OCI-LY7 (cell line): Measurements from ENCODE around the gene PRR33. TPM values are rescaled to one million over a fixed set of nuclear protein-coding genes. Genes with fewer than 3 reads are reported as not detected.

ENCODE experiments used
- BruUV-seq: library from RNA; stranded (reverse); fragments of 400-500 nt; replicated peaks from 2 replicates; lab custom pipeline; 2021; lab: Mats Ljungman, UMichigan
- CTCF ChIA-PET: fragments of 300-600 bp; sonication (Branson Sonifier 250); formaldehyde crosslinking; loops from one replicate; lab custom pipeline; 2022; ENCODE audit warnings: antibody characterized with exemption; ENCODE audit not compliant: unreplicated experiment; lab: Charles Lee
- POLR2A ChIA-PET: fragments of 300-600 bp; sonication (Branson Sonifier 250); formaldehyde crosslinking; loops from one replicate; lab custom pipeline; 2022; ENCODE audit warnings: antibody characterized with exemption; lab: Charles Lee
- DNase-seq: peaks from one replicate; pipeline ENCODE4 v3.0.0-alpha.2; 2015; ENCODE audit warnings: low spot score
- H2AFZ ChIP-seq: fragments of 200-600 bp; sonication (generic), shearing (Covaris generic); 2 replicates; pipeline ENCODE4 v1.6.1; 2014; ENCODE audit warnings: mild to moderate bottlenecking, antibody characterized with exemption, low read length, moderate library complexity
- H3K27ac ChIP-seq: fragments of 200-600 bp; sonication (generic); 2 replicates; pipeline ENCODE4 v1.5.1; 2014; ENCODE audit warnings: mixed run types, low read depth, mild to moderate bottlenecking, moderate library complexity, low read length, inconsistent platforms; ENCODE audit not compliant: poor library complexity, severe bottlenecking
- H3K36me3 ChIP-seq: fragments of 200-600 bp; sonication (generic); 2 replicates; pipeline ENCODE4 v1.6.1; 2014; ENCODE audit warnings: mild to moderate bottlenecking, antibody characterized with exemption, low read length, moderate library complexity, mixed read lengths; ENCODE audit not compliant: insufficient read depth
- H3K4me1 ChIP-seq: fragments of 200-600 bp; sonication (generic); 2 replicates; pipeline ENCODE4 v1.5.1; 2014; ENCODE audit warnings: mild to moderate bottlenecking, low read length; ENCODE audit not compliant: insufficient read depth, poor library complexity, severe bottlenecking
- H3K4me2 ChIP-seq: fragments of 200-600 bp; sonication (generic); 2 replicates; pipeline ENCODE4 v1.6.1; 2014; ENCODE audit warnings: mild to moderate bottlenecking, low read length
- H3K4me3 ChIP-seq: fragments of 200-600 bp; sonication (generic); 2 replicates; pipeline ENCODE4 v1.5.1; 2014; ENCODE audit warnings: mild to moderate bottlenecking, low read depth, low read length; ENCODE audit not compliant: poor library complexity, severe bottlenecking
- H3K79me2 ChIP-seq: fragments of 200-600 bp; sonication (generic); 2 replicates; pipeline ENCODE4 v1.6.1; 2016; ENCODE audit warnings: low read depth, mild to moderate bottlenecking, low read length, moderate library complexity, mixed read lengths; ENCODE audit not compliant: insufficient read depth
- H3K9me2 ChIP-seq: fragments of 200-600 bp; sonication (generic); 2 replicates; pipeline ENCODE4 v1.6.1; 2016; ENCODE audit warnings: mild to moderate bottlenecking, low read length, mixed read lengths; ENCODE audit not compliant: insufficient read depth
- H3K9me3 ChIP-seq: fragments of 200-600 bp; sonication (generic); 2 replicates; pipeline ENCODE4 v1.6.1; 2014; ENCODE audit warnings: mild to moderate bottlenecking, mixed run types, low read length, mixed read lengths
- H4K20me1 ChIP-seq: fragments of 200-600 bp; sonication (generic); 2 replicates; pipeline ENCODE4 v1.6.1; 2014; ENCODE audit warnings: mild to moderate bottlenecking, antibody characterized with exemption, low read length, moderate library complexity, mixed read lengths; ENCODE audit not compliant: insufficient read depth
- EZH2phosphoT487 ChIP-seq: fragments of 200-600 bp; sonication (generic); IDR thresholded peaks from 2 replicates; pipeline ENCODE4 v1.6.1; 2018; ENCODE audit warnings: low read depth, borderline replicate concordance, mild to moderate bottlenecking, mixed run types, antibody characterized with exemption, low read length, moderate library complexity, mixed read lengths
- intact Hi-C: fragments of 100-400 bp; cut with micrococcal nuclease; formaldehyde crosslinking; loops from one replicate; pipeline ENCODE4 v1.10.0; 2022; ENCODE audit not compliant: unreplicated experiment
- total RNA-seq, 2 experiments: library from RNA; depleted of rRNA in 1 of 2; stranded (reverse); fragments of >200 nt in 1 of 2; shearing (Covaris generic) in 1 of 2; gene quantifications; 2 replicates each; pipeline ENCODE4 v1.2.3, GENCODE V29; 2014 to 2022
- TF ChIP-seq, protein P1 (sequence below): fragments of 200-600 bp; sonication (generic); conservative IDR thresholded peaks from 2 replicates; pipeline ENCODE4 v1.5.1; 2014; ENCODE audit warnings: mild to moderate bottlenecking, antibody characterized with exemption, low read length, moderate library complexity, mixed read lengths

Gene PRR33
- total RNA-seq, 2 experiments from 2014 or later: not detected

DNA sequence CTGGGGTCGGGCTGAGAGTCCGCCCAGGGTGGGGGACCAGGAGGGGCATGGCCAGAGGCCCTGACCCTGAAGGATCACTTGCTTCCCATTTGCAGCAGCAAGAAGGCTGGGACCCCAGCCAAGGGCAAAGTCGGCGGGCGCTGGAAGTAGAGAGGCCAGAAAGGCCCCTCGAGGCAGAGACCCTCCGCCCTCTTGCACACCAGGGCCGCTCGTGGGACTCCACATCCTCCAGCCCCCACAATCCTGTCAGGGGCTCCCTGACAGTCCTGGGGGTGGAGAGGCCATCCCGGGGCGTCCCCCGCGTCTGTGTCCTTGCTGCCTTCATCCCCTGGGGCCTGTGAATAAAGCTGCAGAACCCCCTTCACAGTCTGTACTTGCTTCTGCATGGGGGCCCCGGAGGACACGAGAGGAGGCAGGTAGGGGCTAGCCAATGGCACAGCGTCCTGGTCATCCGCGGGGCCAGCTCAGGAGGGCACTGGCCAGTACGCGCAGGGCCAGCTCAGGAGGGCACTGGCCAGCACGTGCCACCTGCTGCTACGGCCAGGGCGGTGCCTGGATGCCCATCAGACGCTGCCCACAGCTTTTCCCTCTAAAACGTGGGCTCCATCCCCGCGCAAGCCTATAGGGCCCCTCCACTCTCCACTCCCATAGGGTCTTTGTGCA is 46.8 kb upstream of the PRR33 start:
- Histone ChIP-seq H3K9me2 (no peaks in the 10 kb centered on the region), H3K9me3 (no peaks in the 10 kb centered on the region), H3K4me1 (no peaks in the 10 kb centered on the region), H3K4me3 (no peak overlapping the region), H3K4me2 (no peak overlapping the region), H3K79me2 (no peaks in the 10 kb centered on the region), H4K20me1 (no peaks in the 10 kb centered on the region), H3K36me3 (no peaks in the 10 kb centered on the region), H2AFZ (no peak overlapping the region), H3K27ac (no peak overlapping the region)
- ChIA-PET POLR2A (no interaction called here), CTCF (no interaction called here)
- no peak for TF ChIP-seq EZH2phosphoT487
- TF ChIP-seq, protein P1, sequence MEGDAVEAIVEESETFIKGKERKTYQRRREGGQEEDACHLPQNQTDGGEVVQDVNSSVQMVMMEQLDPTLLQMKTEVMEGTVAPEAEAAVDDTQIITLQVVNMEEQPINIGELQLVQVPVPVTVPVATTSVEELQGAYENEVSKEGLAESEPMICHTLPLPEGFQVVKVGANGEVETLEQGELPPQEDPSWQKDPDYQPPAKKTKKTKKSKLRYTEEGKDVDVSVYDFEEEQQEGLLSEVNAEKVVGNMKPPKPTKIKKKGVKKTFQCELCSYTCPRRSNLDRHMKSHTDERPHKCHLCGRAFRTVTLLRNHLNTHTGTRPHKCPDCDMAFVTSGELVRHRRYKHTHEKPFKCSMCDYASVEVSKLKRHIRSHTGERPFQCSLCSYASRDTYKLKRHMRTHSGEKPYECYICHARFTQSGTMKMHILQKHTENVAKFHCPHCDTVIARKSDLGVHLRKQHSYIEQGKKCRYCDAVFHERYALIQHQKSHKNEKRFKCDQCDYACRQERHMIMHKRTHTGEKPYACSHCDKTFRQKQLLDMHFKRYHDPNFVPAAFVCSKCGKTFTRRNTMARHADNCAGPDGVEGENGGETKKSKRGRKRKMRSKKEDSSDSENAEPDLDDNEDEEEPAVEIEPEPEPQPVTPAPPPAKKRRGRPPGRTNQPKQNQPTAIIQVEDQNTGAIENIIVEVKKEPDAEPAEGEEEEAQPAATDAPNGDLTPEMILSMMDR: no peak
- intact Hi-C loops: no loop called here
- BruUV-seq: no TSS peak
- no peak for DNase-seq

DNA sequence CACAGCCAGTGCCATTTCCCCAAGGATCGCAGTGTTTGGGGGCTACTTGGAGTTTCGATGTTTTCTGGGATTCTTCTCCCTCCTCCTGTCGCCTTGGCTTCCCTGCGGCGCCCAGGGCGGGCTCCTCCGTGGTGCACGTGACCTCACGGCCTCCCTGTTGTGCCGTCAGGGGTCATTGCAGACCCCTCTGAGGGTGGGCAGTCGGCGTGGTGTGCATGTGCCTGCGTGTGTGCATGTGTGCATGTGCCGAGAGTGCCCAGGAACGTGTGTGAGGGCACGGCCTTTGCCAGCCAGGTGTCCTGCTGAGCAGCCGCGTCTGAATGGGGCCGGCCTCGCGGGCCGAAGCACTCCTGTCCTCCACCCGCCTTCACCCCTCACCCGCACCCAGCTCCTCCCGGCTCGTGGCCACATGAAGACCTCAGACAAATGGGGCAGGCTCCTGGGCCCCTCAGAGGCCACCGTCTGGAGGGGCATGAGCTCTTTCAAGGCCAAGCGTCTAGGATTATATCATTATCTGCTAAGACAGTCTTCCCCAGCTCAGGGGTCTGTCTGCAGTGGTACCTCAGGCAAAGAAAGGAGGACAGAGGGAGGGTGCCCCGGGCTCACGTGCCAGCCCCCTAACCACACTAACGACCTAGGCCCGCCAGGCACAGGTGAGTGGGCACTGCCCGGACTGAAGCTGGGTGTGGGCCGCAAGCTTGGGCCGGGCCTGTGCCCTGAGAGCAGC is 46.1 kb upstream of the PRR33 start:
- POLR2A ChIA-PET: no interaction called here
- intact Hi-C loops: no loop called here

More for the DNA sequence above, 46.1 kb upstream of the PRR33 start:
- H2AFZ ChIP-seq: no peak overlapping the region
- H3K4me1 ChIP-seq: no peaks in the 10 kb centered on the region
- no peak for DNase-seq
- H3K9me2 ChIP-seq: no peaks in the 10 kb centered on the region
- no peak overlapping the region for H3K4me2 ChIP-seq
- no TSS peak for BruUV-seq
- no peak overlapping the region for H3K27ac ChIP-seq
- no peaks in the 10 kb centered on the region for H3K79me2 ChIP-seq
- no peaks in the 10 kb centered on the region for H3K36me3 ChIP-seq
- H4K20me1 ChIP-seq: no peaks in the 10 kb centered on the region
- CTCF ChIA-PET: no interaction called here
- no peaks in the 10 kb centered on the region for H3K9me3 ChIP-seq
- no peak overlapping the region for H3K4me3 ChIP-seq
- TF ChIP-seq, protein P1: no peak
- TF ChIP-seq EZH2phosphoT487: no peak
